NB4 (cell line): ENCODE results near the gene CTRB2.
"Not testable (repeated sequence)": the region's sequence is repeated elsewhere in the genome, so short reads cannot be mapped to it uniquely, and the experiment has no call there.

Source experiments
- DNase-seq: peaks from one replicate; pipeline ENCODE4 v3.0.0; 2010; ENCODE audit warnings: low read depth
- H3K4me3 ChIP-seq: one replicate; pipeline ENCODE4 v1.5.1; 2011; ENCODE audit warnings: mild to moderate bottlenecking, low read depth, low read length, moderate library complexity
- CTCF ChIP-seq: IDR thresholded peaks from one replicate; pipeline ENCODE4 v1.5.1; 2012; ENCODE audit warnings: low read depth, low read length
- MAX ChIP-seq: IDR thresholded peaks from 2 replicates; pipeline ENCODE4 v1.6.1; 2011; ENCODE audit warnings: low read depth, low read length
- MYC ChIP-seq: IDR thresholded peaks from 2 replicates; pipeline ENCODE4 v1.6.1; 2011; ENCODE audit warnings: low read depth, low read length
- POLR2A ChIP-seq: IDR thresholded peaks from 2 replicates; pipeline ENCODE4 v1.6.1; 2011; ENCODE audit warnings: mild to moderate bottlenecking; ENCODE audit not compliant: insufficient read length; ENCODE audit errors: extremely low read depth

The CTRB2 gene

GRCh38 chr16:75216576-75216975 lies 9.6 kb upstream of the CTRB2 start:
- no peak for DNase-seq
- no peak for TF ChIP-seq MYC
- no peak for TF ChIP-seq CTCF
- TF ChIP-seq MAX = no peak
- no peak for TF ChIP-seq POLR2A
- no peak overlapping the region for H3K4me3 ChIP-seq

GRCh38 chr16:75216127-75216526 lies 9.2 kb upstream of the CTRB2 start:
- DNase-seq = no peak
- H3K4me3 ChIP-seq = no peak overlapping the region
- TF ChIP-seq MYC (no peak), CTCF (no peak), POLR2A (no peak), MAX (no peak)

GRCh38 chr16:75211286-75211685 lies 4.3 kb upstream of the CTRB2 start:
- H3K4me3 ChIP-seq, DNase-seq: not testable (repeated sequence)

- no peak for DNase-seq
- no peak overlapping the region for H3K4me3 ChIP-seq
- no peak for TF ChIP-seq MAX
- TF ChIP-seq MYC = no peak
These were observed 3.0 kb upstream of the CTRB2 start for GRCh38 chr16:75209944-75210343.

GRCh38 chr16:75209514-75209913 lies 2.6 kb upstream of the CTRB2 start:
- DNase-seq, H3K4me3 ChIP-seq: not testable (repeated sequence)

- TF ChIP-seq CTCF (no peak), POLR2A (no peak), MYC (no peak), MAX (no peak)
- no peak for DNase-seq
- H3K4me3 ChIP-seq = no peak overlapping the region
These were observed 2.0 kb upstream of the CTRB2 start for GRCh38 chr16:75208861-75209505.

- TF ChIP-seq MYC (no peak), CTCF (no peak), POLR2A (no peak), MAX (no peak)
These were observed 1.4 kb upstream of the CTRB2 start for GRCh38 chr16:75208242-75208825.

More at GRCh38 chr16:75208242-75208825, 1.4 kb upstream of the CTRB2 start:
- DNase-seq = no peak
- no peak overlapping the region for H3K4me3 ChIP-seq
